ENCODE data around the gene GSTM2.
"Not testable (repeated sequence)": the region's sequence is repeated elsewhere in the genome, so short reads cannot be mapped to it uniquely, and the experiment has no call there.

Gene GSTM2

DNA sequence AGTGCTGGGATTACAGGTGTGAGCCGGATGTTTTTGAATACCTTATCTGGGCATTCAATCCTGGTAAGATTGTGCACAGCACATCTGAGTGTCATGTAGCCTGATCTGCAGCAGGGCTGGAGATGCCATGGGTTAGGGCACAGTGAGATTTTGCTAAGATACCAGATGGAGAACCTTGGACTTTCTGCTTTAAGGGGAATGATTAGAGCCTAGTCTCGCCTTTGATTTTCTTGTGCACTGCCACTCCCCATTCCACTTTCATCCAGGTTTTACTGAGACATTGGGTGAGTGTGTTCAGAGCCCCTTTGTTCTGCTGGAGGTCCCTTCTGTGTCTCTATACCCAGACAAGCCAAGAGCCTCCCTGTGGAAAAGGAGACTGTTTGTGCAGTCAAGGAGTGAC, 6.0 kb downstream of the GSTM2 start:
- in situ Hi-C loops (cut with MboI; ENCODE audit: low sequenced_read_pairs) = not testable (repeated sequence)

DNA sequence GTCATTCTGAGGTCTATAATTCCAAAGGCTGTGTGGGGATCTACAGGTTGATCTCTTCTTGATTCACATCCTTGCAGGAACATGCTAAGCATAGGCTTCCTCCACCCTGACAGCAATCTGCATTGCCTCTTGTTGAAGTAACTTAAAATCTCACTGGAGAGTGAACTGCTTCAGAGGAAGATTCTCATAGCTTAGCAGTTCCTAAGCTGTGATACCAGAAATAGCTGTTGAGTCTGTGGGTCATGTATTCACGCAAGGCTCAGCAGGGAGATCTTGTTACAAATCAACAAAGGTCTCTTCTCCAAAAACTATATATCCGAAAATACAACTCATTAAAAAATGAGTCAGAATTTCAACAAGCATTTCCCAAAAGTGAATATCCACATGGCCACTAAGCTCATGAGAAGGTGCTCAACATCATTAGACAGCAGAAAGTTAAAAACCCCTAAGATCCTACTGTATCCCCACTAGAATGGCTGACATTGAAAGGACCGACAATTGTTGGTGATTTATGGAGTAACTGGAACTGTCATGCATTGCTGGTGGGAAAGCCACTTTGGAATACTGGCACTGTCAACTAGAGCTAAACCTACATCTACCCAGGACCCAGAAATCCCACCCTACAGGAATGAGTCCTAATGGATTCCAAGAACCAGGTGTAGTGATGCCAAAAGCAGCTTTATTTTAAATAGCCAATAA, 9.0 kb downstream of the GSTM2 start:
- in situ Hi-C loops (cut with MboI; ENCODE audit: low sequenced_read_pairs) = not testable (repeated sequence)

DNA sequence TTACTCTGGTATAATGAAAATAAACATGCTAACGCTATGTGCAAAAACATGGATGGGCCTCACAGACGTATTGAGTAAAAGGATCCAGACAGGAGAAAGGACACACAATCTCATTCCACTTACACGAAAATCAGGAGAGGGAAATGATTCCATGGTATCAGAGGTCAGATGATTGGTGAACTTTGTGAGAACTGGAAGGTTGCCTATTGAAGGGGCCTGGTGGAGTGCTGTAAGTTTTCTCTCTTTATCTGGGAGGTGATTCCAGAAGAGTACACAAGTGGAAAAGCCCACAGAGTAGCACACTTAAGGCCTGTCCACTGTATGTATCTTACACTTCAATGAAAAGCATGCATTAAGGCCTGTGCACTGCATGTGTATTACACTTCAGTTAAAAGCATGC, 9.6 kb downstream of the GSTM2 start:
- in situ Hi-C loops (cut with MboI; ENCODE audit: low sequenced_read_pairs) = no loop called here

DNA sequence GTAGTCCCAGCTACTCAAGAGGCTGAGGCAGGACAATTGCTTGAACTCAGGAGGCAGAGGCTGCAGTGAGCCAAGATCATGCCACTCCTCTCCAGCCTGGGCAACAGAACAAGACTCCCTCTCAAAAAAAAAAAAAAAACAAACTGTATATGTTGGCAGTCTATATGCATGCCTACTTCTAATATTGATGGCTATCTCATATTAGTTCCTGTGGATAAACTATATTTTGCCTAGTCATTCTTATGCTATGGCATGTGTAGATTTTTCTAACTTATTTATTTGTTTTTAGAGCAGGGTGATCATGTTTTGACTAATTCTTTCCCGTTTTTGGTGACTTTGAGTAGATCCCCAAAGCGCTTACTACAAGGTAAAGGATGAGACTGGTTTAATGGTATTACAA, 10.8 kb downstream of the GSTM2 start:
- in situ Hi-C loops (cut with MboI; ENCODE audit: low sequenced_read_pairs) = not testable (repeated sequence)

DNA sequence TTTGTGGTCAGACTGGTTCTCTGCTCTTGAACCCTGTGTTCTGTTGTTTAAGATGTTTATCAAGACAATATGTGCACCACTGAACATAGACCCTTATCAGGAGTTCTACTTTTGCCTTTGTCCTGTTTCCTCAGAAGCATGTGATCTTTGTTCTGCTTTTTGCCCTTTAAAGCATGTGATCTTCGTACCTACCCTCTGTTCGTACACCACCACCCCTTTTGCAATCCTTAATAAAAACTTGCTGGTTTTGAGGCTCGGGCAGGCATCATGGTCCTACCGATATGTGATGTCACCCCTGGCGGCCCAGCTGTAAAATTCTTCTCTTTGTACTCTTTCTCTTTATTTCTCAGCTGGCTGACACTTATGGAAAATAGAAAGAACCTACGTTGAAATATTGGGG, 16.9 kb downstream of the GSTM2 start:
- in situ Hi-C loops (cut with MboI; ENCODE audit: low sequenced_read_pairs) = not testable (repeated sequence)

DNA sequence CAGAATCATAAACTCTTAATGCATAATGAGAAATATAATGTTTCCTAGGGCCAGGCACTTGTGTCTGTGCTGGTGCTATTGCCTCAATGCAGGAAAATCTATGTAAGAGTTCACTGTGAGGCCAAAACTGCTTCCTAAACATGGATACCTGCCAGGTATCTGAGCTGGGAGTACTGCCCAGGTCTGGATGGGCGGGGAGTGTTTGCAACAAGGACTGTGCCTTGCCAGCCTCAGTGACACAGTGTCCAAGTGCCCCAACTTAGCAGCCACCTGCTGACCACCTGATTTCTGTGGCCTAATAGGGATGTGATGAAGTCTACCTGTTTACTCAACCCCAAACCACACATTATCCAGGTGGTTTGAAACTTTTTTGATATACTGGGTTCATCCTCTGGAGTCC, 17.5 kb downstream of the GSTM2 start:
- in situ Hi-C loops (cut with MboI; ENCODE audit: low sequenced_read_pairs) = not testable (repeated sequence)

DNA sequence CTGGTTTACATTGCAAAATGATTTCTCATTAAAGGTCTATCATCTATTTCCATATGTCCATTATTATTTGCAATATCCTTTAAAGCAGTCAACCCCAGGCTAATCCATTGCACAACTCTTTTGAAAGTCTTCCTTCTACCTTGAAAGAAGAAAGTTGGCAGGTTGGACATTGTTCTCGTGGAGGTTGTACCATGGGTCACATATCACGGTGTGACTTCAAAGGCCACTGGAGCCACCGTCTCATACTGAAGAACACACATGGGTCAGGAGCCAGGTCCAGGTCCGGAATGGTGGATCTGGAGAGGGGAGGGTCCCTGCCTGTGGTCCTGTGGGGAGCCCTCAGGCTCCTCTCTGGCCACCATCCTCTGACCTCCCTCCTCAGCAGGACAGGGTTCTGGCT, 18.0 kb downstream of the GSTM2 start:
- in situ Hi-C loops (cut with MboI; ENCODE audit: low sequenced_read_pairs) = not testable (repeated sequence)

DNA sequence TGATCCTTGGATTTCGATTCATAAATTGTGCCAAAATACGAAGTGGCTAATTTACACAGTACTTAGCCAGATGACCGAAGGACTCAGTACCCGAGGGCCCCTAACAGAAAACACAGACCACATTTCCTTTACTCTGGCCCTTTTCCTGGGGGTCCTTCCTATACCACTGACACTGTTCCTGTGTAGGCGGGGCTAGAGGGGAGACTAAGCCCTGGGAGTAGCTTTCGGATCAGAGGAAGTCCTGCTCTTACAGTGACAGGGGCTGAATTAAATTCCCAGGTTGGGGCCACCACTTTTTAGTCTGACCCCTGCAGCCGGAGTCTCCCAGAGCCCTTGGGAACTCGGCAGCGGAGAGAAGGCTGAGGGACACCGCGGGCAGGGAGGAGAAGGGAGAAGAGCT, 19.3 kb downstream of the GSTM2 start:
- in situ Hi-C loops (cut with MboI; ENCODE audit: low sequenced_read_pairs) = not testable (repeated sequence)

DNA sequence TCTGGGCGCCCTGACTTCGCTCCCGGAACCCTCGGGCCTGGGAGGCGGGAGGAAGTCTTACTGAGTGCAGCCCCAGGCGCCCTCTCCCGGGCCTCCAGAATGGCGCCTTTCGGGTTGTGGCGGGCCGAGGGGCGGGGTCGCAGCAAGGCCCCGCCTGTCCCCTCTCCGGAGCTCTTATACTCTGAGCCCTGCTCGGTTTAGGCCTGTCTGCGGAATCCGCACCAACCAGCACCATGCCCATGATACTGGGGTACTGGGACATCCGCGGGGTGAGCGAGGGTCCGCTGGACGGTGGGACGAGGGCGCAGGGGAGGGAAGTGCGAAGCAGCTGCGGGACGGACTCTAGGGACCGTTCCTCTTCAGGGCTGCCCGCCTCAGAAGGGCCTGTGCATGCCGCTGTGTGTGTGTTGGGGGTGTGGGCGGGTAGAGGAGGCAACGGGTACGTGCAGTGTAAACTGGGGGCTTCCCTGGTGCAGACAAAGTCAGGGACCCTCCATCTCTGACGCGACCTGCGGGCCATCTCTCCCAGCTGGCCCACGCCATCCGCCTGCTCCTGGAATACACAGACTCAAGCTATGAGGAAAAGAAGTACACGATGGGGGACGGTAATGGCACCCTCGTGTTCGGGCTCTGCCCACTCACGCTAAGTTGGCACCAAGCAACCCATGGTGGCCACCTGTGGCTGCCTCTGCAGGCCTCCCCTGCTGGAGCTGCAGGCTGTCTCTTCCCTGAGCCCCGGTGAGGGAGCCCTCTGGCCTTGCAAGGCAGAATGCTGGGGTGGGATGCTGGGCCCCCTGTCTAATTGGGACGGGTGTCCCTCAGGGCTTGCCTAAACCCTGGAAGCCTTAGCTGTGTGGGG, 20.0 kb downstream of the GSTM2 start, which contains the start of gene GSTM1:
TSS of gene GSTM1 (plus strand) at position 177 of the 859 bp plus-strand sequence. CDS start at position 234, 57 bp downstream.
- in situ Hi-C loops (cut with MboI; ENCODE audit: low sequenced_read_pairs) = no loop called here

DNA sequence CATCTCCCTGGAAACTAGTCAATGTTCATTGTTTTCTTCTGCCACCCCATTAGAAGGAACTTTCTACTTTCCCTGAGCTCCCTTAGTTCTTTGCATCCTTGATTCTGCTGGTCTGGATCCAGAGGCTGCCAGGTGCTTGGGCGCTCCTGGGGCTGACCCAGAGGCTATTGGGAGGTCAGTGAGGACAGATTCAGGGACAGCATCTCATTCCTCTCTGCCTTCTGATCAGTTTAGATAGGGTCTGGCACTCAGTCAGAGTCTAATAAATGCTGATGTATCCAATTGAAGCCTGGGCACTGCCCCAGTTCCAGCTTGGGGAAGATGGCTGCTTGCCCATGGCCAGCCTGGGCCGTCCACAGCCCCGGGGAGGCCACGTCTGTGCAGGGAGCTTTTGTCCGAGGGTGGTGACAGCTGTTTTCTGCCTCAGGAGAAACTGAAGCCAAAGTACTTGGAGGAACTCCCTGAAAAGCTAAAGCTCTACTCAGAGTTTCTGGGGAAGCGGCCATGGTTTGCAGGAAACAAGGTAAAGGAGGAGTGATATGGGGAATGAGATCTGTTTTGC, 22.1 kb downstream of the GSTM2 start:
- in situ Hi-C loops (cut with MboI; ENCODE audit: low sequenced_read_pairs) = no loop called here

DNA sequence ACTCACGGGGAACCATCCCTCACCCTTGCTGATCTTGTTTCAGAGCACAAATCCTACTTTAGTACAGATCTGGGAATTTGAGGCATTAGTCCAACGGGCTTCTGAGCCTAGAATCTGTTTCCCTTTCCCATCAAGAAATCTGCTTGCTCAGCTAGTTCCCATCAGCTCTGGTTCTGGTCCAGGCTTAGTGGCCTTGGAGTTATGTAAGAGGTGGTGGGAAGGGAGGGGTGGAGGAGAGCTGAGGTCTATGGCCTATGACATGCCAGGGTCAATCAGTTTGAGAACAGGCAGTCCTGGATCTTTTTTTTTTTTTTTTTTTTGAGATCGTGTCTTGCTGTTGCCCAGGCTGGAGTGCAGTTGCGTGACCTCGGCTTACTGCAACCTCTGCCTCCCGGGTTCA, 23.9 kb downstream of the GSTM2 start:
- in situ Hi-C loops (cut with MboI; ENCODE audit: low sequenced_read_pairs) = no loop called here

DNA sequence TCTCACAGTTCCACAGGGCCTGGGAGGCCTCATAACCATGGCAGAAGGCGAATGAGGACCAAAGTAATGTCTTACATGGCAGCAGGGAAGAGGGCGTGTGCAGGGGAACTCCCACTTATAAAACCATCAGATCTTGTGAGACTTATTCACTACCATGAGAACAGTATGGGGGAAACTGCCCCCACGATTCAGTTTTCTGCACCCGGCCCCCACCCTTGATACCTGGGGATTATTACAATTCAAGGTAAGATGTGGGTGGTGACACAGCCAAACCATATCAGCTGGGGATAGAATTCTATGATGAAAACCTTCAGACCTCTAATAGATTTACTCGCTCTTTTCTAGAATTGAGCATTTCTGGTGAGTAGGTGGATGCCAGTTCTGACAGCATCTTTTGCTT, 26.5 kb downstream of the GSTM2 start:
- in situ Hi-C loops (cut with MboI; ENCODE audit: low sequenced_read_pairs) = not testable (repeated sequence)

DNA sequence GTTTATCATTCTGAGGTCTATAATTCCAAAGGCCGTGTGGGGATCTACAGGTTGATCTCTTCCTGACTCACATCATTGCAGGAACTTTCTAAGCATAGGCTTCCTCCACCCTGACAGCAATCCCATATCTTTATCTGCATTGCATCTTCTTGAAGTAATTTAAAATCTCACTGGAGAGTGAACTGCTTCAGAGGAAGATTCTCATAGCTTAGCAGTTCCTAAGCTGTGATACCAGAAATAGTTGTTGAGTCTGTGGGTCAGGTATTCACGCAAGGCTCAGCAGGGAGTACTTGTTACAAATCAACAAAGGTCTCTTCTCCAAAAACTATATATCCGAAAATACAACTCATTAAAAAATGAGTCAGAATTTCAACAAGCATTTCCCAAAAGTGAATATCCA, 27.3 kb downstream of the GSTM2 start:
- in situ Hi-C loops (cut with MboI; ENCODE audit: low sequenced_read_pairs) = not testable (repeated sequence)

DNA sequence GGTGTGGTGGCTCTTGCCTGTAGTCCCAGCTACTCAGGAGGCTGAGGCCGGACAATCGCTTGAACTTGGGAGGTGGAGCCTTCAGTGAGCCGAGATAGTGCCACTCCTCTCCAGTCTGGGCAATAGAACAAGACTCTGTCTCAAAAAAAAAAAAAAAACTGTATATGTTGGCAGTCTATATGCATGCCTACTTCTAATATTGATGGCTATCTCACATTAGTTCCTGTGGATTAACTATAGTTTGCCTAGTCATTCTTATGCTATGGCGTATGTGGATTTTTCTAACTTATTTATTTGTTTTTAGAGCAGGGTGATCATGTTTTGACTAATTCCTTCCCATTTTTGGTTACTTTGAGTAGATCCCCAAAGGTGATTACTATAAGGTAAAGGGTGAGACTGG, 29.2 kb downstream of the GSTM2 start:
- in situ Hi-C loops (cut with MboI; ENCODE audit: low sequenced_read_pairs) = no loop called here

DNA sequence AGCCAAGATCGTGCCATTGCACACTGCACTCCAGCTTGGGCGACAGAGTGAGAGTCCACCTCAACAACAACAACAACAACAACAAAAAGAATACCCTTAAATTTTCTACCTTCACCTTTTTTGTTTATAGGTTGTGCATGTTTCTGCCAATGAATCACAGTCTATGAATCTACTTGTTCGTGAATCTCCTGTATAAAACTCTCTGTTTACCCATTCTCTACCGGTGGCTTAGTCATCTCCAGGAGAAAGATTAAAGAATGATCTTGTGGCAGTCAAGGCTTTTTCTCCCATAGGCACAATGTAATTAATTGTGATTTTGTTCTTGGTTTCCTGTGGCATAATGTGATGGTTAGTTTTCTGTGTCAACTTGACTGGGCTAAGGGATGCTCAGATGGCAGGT, 30.0 kb downstream of the GSTM2 start:
- in situ Hi-C loops (cut with MboI; ENCODE audit: low sequenced_read_pairs) = not testable (repeated sequence)

DNA sequence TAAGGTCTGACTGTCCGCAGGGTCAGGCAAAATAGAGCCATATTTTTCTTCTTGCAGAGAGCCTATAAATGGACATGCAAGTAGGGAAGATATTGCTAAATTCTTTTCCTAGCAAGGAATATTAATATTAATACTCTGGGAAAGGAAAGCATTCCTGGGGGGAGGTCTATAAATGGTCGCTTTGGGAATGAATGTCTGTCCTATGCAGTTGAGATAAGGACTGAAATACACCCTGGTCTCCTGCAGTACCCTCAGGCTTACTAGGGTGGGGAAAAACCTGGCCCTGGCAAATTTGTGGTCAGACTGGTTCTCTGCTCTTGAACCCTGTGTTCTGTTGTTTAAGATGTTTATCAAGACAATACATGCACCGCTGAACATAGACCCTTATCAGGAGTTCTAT, 35.1 kb downstream of the GSTM2 start:
- in situ Hi-C loops (cut with MboI; ENCODE audit: low sequenced_read_pairs) = not testable (repeated sequence)

DNA sequence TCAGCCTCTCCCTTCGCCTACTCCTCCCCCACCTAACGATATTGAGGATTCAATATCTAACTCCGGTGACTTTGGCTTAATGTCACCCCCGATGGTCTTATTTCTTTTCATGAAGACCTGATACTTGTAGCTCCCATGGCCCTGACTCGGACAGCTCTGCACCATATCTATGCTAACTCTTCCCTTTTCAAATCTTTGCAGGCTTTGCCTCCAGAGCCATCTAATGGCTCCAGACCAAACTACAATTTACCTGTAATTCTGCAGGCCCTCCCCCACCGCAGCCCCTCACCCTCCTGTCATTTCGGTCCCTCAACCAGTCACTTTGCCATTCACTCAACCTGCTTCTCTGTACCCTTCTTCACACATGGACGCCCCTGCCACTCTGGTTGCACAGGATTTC, 36.3 kb downstream of the GSTM2 start:
- in situ Hi-C loops (cut with MboI; ENCODE audit: low sequenced_read_pairs) = no loop called here

DNA sequence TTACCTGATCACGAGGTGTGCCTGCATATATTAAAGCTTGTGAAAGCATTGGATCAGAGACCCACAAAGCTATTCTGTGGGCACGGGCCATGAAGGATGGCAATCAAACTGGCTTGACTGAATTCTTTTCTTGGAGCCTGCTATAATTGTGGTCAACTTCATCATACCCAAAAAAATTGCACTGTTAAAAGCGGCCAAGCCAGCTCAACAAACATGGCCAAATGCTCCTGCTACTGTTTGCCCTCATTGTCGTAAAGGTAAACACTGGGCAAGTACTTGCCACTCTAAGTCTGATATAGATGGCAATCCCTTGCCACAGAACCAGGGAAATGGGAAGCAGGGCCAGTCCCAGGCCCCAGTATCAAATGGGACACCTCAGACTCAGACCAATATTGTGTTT, 37.6 kb downstream of the GSTM2 start:
- in situ Hi-C loops (cut with MboI; ENCODE audit: low sequenced_read_pairs) = no loop called here

DNA sequence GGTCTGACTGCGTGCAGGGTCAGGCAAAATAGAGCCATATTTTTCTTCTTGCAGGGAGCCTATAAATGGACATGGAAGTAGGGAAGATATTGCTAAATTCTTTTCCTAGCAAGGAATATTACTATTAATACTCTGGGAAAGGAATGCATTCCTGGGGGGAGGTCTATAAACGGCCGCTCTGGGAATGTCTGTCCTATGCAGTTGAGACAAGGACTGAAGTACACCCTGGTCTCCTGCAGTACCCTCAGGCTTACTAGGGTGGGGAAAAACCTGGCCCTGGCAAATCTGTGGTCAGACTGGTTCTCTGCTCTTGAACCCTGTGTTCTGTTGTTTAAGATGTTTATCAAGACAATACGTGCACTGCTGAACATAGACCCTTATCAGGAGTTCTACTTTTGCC, 41.1 kb downstream of the GSTM2 start:
- in situ Hi-C loops (cut with MboI; ENCODE audit: low sequenced_read_pairs) = not testable (repeated sequence)

DNA sequence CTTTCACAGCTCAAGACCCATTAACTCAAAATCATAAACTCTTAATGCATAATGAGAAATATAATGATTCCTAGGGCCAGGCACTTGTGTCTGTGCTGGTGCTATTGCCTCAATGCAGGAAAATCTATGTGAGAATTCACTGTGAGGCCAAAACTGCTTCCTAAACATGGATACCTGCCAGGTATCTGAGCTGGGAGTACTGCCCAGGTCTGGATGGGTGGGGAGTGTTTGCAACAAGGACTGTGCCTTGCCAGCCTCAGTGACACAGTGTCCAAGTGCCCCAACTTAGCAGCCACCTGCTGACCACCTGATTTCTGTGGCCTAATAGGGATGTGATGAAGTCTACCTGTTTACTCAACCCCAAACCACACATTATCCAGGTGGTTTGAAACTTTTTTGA, 42.0 kb downstream of the GSTM2 start:
- in situ Hi-C loops (cut with MboI; ENCODE audit: low sequenced_read_pairs) = not testable (repeated sequence)

DNA sequence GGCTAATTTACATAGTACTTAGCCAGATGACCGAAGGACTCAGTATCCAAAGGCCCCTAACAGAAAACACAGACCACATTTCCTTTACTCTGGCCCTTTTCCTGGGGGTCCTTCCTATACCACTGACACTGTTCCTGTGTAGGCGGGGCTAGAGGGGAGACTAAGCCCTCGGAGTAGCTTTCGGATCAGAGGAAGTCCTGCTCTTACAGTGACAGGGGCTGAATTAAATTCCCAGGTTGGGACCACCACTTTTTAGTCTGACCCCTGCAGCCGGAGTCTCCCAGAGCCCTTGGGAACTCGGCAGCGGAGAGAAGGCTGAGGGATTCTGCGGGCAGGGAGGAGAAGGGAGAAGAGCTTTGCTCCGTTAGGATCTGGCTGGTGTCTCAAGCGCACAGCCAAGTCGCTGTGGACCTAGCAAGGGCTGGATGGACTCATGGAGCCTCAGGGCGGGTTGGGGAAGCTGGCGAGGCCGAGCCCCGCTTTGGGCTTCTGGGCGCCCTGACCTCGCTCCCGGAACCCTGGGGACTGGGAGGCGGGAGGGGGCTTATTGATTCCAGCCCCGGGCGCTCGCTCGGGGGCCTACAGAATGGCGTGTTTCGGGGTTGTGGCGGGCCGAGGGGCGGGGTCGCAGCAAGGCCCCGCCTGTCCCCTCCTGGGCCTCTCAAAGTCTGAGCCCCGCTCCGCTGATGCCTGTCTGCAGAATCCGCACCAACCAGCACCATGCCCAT, 43.9 kb downstream of the GSTM2 start, which contains the start of gene GSTM5:
TSS of gene GSTM5 (plus strand) at position 659 of the 728 bp plus-strand sequence. CDS start at position 721, 62 bp downstream.
- in situ Hi-C loops (cut with MboI; ENCODE audit: low sequenced_read_pairs) = not testable (repeated sequence)

Measured in hTERT RPE-1 (cell line).